Ascending aorta (tissue), 2 donors: ENCODE measurements around the gene SLC30A1. TPM values are rescaled to one million over a fixed set of nuclear protein-coding genes. Genes with fewer than 3 reads are reported as not detected.

ENCODE experiments used
- DNase-seq, 2 donors: peaks; one replicate each; pipeline ENCODE4 v3.0.0-alpha.2; 2019; ENCODE audit warnings: low spot score in 2 of 2
- H3K27ac ChIP-seq, 2 donors: fragments of 200-600 bp; sonication (generic); one replicate each; pipeline ENCODE4 v1.5.1; 2016 to 2017; ENCODE audit warnings: mild to moderate bottlenecking in 1 of 2
- H3K27me3 ChIP-seq: fragments of 200-600 bp; sonication (generic); one replicate; pipeline ENCODE4 v1.5.1; 2017
- H3K36me3 ChIP-seq, 2 donors: fragments of 200-600 bp; sonication (generic); one replicate each; pipeline ENCODE4 v1.5.1; 2016
- H3K4me1 ChIP-seq, 2 donors: fragments of 200-600 bp; sonication (generic); one replicate each; pipeline ENCODE4 v1.5.1; 2016 to 2017; ENCODE audit warnings: mild to moderate bottlenecking in 1 of 2
- H3K4me3 ChIP-seq, 2 donors: fragments of 200-600 bp; sonication (generic); one replicate each; pipeline ENCODE4 v1.5.1; 2016 to 2017; ENCODE audit warnings: mild to moderate bottlenecking in 1 of 2
- H3K9me3 ChIP-seq, 2 donors: fragments of 200-600 bp; sonication (generic); one replicate each; pipeline ENCODE4 v1.5.1; 2016
- CTCF ChIP-seq, 3 experiments: fragments of 200-600 bp in 2 of 3; fragments of 450-650 bp in 1 of 3; sonication (generic) in 2 of 3; IDR thresholded peaks; one replicate each; pipeline ENCODE4 v1.5.1; 2016 to 2019; ENCODE audit warnings: antibody characterized with exemption in 3 of 3, mild to moderate bottlenecking in 1 of 3, moderate library complexity in 1 of 3
- intact Hi-C: fragments of 100-400 bp; cut with DNase I; formaldehyde crosslinking; loops from one replicate; pipeline ENCODE4 v1.15.1; 2023
- total RNA-seq: library from RNA; depleted of rRNA; stranded (reverse); fragments of >200 nt; gene quantifications from one replicate; pipeline ENCODE4 v1.1.0, GENCODE V29; 2016

SLC30A1 gene
- total RNA-seq, 1 donor from 2014 or later = 8.9 TPM

GRCh38 chr1:211532088-211532444 is 46.9 kb downstream of the SLC30A1 start:
- H3K9me3 ChIP-seq = no peaks in the 10 kb centered on the region
- no peak for DNase-seq
- peaks cover 0 to 9% of the 10 kb centered on the region in 2 donors for H3K4me1 ChIP-seq
- intact Hi-C loops = no loop called here
- H3K27me3 ChIP-seq = no peaks in the 10 kb centered on the region
- H3K36me3 ChIP-seq = no peaks in the 10 kb centered on the region
- no peak overlapping the region for H3K4me3 ChIP-seq
- no peak overlapping the region for H3K27ac ChIP-seq
- TF ChIP-seq CTCF (IDR thresholded peaks at IDR 0.05) = no peak

GRCh38 chr1:211531194-211532087 is 47.5 kb downstream of the SLC30A1 start:
- H3K9me3 ChIP-seq = no peaks in the 10 kb centered on the region
- no peak overlapping the region for H3K27ac ChIP-seq
- no peaks in the 10 kb centered on the region for H3K36me3 ChIP-seq
- H3K4me3 ChIP-seq = no peak overlapping the region
- DNase-seq = no peak
- intact Hi-C loops = no loop called here
- H3K27me3 ChIP-seq = no peaks in the 10 kb centered on the region
- peaks cover 0 to 9% of the 10 kb centered on the region in 2 donors for H3K4me1 ChIP-seq
- TF ChIP-seq CTCF (IDR thresholded peaks at IDR 0.05) = no peak

- Histone ChIP-seq H3K36me3 (no peaks in the 10 kb centered on the region), H3K9me3 (no peaks in the 10 kb centered on the region), H3K27me3 (no peaks in the 10 kb centered on the region), H3K4me1 (peaks cover 0 to 9% of the 10 kb centered on the region in 2 donors), H3K27ac (no peak overlapping the region), H3K4me3 (no peak overlapping the region)
- intact Hi-C loops = no loop called here
- no peak for TF ChIP-seq CTCF (IDR thresholded peaks at IDR 0.05)
- DNase-seq = no peak
These were observed 48.9 kb downstream of the SLC30A1 start for GRCh38 chr1:211530102-211530501.

- TF ChIP-seq CTCF (IDR thresholded peaks at IDR 0.05) = no peak
- intact Hi-C loops = no loop called here
- Histone ChIP-seq H3K36me3 (no peaks in the 10 kb centered on the region), H3K4me3 (no peak overlapping the region), H3K27ac (no peak overlapping the region), H3K4me1 (peaks cover 0 to 9% of the 10 kb centered on the region in 2 donors), H3K27me3 (no peaks in the 10 kb centered on the region), H3K9me3 (no peaks in the 10 kb centered on the region)
- DNase-seq = no peak
These were observed 49.5 kb downstream of the SLC30A1 start for GRCh38 chr1:211529453-211529852.

- Histone ChIP-seq H3K36me3 (no peaks in the 10 kb centered on the region), H3K27me3 (no peaks in the 10 kb centered on the region), H3K9me3 (no peaks in the 10 kb centered on the region), H3K4me3 (no peak overlapping the region), H3K4me1 (peaks cover 0 to 9% of the 10 kb centered on the region in 2 donors), H3K27ac (no peak overlapping the region)
- DNase-seq = no peak
- intact Hi-C loops = no loop called here
- no peak for TF ChIP-seq CTCF (IDR thresholded peaks at IDR 0.05)
These were observed 50.0 kb downstream of the SLC30A1 start for GRCh38 chr1:211529011-211529410.
